ENCODE measurements around the gene TRRAP.
"Not testable (repeated sequence)": the region's sequence is repeated elsewhere in the genome, so short reads cannot be mapped to it uniquely, and the experiment has no call there.

TRRAP gene

GRCh38 chr7:98878365-98879197 lies at the start of gene TRRAP:
Gene TRRAP, plus strand, starts transcription at chr7:98878532. Its CDS starts 2,619 bp downstream, at chr7:98881151.
- FAIRE-seq = no peak
- peak; percentile 35 for DNase-seq (ENCODE audit: low spot score)

- no peak for DNase-seq (ENCODE audit: low spot score)
- FAIRE-seq = no peak
These were observed 47.3 kb upstream of the TRRAP start for GRCh38 chr7:98830972-98831548.

- no peak for DNase-seq (ENCODE audit: low spot score)
- FAIRE-seq = no peak
These were observed 46.6 kb upstream of the TRRAP start for GRCh38 chr7:98831641-98832221.

GRCh38 chr7:98833022-98833421 lies 45.3 kb upstream of the TRRAP start:
- DNase-seq (ENCODE audit: low spot score) (no peak), FAIRE-seq (no peak)

GRCh38 chr7:98834949-98835348 lies 43.4 kb upstream of the TRRAP start:
- DNase-seq (ENCODE audit: low spot score) (no peak), FAIRE-seq (no peak)

- FAIRE-seq (no peak), DNase-seq (ENCODE audit: low spot score) (peak; percentile 27)
These were observed 41.3 kb upstream of the TRRAP start for GRCh38 chr7:98836811-98837629.

- no peak for FAIRE-seq
- no peak for DNase-seq (ENCODE audit: low spot score)
These were observed 40.7 kb upstream of the TRRAP start for GRCh38 chr7:98837630-98837972.

- FAIRE-seq = no peak
- no peak for DNase-seq (ENCODE audit: low spot score)
These were observed 38.2 kb upstream of the TRRAP start for GRCh38 chr7:98840096-98840495.

- FAIRE-seq (no peak), DNase-seq (ENCODE audit: low spot score) (no peak)
These were observed 37.6 kb upstream of the TRRAP start for GRCh38 chr7:98840722-98841121.

- DNase-seq (ENCODE audit: low spot score) = peak; percentile 52
- FAIRE-seq = no peak
These were observed 36.9 kb upstream of the TRRAP start for GRCh38 chr7:98841179-98841997.

GRCh38 chr7:98842552-98842951 lies 35.8 kb upstream of the TRRAP start:
- not testable (repeated sequence) for DNase-seq (ENCODE audit: low spot score); FAIRE-seq

GRCh38 chr7:98848918-98849317 lies 29.4 kb upstream of the TRRAP start:
- DNase-seq (ENCODE audit: low spot score) (no peak), FAIRE-seq (no peak)

GRCh38 chr7:98852826-98853225 lies 25.5 kb upstream of the TRRAP start:
- no peak for FAIRE-seq
- DNase-seq (ENCODE audit: low spot score) = peak; percentile 26

- peak; percentile 39 for DNase-seq (ENCODE audit: low spot score)
- FAIRE-seq = no peak
These were observed 22.5 kb upstream of the TRRAP start for GRCh38 chr7:98855610-98856422.

- DNase-seq (ENCODE audit: low spot score) (no peak), FAIRE-seq (no peak)
These were observed 18.3 kb upstream of the TRRAP start for GRCh38 chr7:98860071-98860470.

GRCh38 chr7:98862203-98862602 lies 16.1 kb upstream of the TRRAP start:
- DNase-seq (ENCODE audit: low spot score) (no peak), FAIRE-seq (no peak)

- no peak for FAIRE-seq
- no peak for DNase-seq (ENCODE audit: low spot score)
These were observed 15.5 kb upstream of the TRRAP start for GRCh38 chr7:98862716-98863420.

GRCh38 chr7:98863601-98864000 lies 14.7 kb upstream of the TRRAP start:
- no peak for DNase-seq (ENCODE audit: low spot score)
- FAIRE-seq = no peak

GRCh38 chr7:98864731-98865453 lies 13.4 kb upstream of the TRRAP start:
- DNase-seq (ENCODE audit: low spot score) (no peak), FAIRE-seq (no peak)
